Stimulated activated CD8-positive, alpha-beta memory T cell treated with anti-CD3 and anti-CD28 coated beads, Interleukin-7, amount 100 ng/mL, for 4 hours (primary cell): Measurements from ENCODE around the gene COL2A1.

ENCODE experiments used
- DNase-seq, 2 donors: peaks; one replicate each; pipeline ENCODE4 v3.0.0-alpha.2; 2020; ENCODE audit warnings: low read depth in 2 of 2

COL2A1 gene

DNA sequence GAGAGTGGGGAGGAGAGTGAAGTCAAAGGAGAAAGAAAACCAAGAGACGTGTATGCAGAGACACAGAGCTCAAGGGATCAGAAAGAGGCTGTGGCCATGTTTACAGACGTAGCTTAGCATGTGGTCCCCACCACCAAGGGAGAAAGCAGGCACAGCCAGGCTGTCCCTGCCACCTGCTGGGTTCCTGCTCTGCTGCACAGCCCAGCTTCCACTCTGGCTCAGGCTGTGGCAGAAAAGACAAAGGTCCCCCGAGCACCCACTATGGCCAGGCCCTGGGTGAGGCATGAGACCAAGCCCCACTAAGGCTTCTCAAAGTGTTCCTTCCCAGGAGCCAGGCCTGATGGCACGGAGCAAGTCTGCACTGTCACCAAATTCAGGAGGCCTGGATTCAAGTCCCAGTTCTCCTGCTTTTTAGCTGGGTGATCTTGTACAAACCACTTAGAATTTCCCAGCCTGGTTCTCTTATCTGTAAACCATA lies 25.9 kb upstream of the COL2A1 start:
- DNase-seq = no peak

DNA sequence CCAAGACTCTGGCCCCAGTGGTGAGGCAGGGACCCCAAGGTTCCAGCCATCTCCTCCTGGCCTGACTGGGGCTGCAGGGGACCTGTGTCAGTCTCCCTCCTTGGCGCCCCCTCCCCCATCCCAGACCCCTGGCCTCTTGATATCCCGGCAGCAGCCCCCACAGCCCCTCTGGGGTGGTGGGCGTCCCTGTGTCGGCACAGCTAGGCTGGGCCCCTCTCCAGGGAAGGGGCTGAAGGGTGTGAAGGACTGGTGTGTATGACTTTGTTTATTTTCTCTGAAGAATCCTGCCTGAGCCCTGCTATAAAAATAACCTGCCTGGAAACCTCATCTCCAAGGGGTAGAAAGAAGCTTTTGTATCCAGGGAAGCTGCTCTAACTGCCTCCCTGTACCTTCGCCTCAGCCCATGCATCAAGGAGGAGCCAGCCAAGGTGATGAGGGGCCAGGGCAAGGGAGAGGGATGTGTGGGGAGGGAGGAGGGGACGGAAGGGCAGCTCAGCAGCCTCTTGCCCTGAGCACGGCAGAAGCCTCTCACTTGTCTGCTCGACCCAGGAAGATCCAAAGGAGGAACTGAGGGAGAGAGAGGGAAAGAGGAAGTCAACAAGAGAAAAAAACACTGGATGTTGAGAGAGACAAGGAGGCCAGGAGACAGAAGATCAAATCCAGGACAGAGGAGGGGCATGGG lies 25.4 kb upstream of the COL2A1 start:
- no peak for DNase-seq

DNA sequence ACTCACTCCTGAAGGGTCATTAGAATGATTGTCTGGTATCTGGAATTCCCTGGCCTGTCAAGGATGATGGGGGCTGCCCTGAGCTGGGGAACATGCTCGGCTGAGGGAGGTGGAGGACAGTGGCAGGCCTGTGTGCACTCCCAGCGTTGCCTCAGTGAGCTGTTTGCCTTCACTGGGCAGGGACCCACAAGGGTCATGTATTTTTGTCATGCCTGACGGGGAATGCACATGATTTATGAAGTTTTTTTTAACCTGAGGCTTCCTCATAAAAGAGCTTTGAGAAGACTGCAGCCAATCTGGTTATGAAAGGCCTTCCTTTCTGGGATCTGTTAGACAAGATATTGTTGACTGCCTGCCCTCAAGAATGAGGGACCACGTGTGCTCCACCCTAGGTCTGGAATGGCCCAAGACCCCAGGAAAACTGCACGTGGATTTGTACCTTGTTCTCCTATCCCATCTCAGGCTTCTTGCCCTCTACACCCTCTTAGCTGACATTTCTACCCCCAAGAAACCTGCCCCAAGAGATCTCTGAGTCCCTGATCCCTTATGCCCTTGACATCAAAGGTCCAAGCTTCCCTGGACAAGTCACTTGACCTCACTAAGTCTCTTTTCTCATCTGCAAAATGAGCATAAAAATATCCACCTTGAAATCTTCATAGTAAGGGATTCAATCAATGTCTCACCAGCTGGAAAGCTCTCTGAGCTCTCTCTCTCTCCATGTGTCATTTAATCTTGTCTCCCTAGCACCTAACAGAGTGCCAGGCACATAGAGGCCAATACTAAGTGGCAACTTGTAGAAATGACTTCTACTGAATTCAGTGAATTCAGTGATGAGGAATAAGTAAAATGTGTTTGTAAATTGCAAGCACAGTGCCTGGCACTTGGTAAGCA lies 24.5 kb upstream of the COL2A1 start:
- no peak for DNase-seq

DNA sequence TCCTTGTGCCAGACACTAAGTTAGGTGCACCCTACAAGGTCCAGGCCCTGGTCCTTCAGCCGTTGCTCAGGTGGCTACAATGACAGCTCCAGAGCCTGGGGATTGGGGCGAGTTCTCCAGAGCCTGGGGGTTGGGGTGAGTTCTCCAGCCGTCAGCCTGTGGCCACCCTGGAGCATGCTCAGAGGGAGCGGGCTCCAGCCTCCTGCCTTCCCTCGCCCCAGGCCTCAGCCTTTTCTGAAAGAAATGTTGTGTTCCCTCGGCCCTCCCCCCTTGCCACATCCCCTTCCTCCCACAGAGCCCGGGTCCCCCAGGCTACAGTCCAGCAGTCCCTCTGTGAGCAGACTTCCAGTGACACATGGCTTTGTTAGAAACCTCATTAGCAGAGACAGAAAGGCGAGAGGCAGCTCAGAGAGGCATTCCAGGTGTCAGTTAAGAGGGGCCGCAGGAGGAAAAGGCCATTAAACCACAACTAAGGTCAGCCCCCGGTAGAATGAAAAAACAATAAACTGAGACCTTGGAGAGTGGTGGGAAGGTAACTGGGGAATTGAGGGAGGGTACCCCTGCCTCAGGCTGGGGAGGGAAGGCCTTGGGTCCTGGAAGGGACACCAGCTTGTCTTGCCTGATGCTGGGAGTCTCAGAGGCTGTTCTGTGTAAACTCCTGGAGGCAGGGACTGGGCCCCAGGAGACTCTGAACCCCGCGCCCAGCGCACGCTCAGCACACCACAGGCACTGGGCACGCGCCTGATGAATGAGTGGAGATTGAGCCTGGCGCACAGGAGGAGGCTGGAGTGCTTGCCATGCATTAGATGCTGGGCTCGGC lies 23.1 kb upstream of the COL2A1 start:
- DNase-seq = no peak

DNA sequence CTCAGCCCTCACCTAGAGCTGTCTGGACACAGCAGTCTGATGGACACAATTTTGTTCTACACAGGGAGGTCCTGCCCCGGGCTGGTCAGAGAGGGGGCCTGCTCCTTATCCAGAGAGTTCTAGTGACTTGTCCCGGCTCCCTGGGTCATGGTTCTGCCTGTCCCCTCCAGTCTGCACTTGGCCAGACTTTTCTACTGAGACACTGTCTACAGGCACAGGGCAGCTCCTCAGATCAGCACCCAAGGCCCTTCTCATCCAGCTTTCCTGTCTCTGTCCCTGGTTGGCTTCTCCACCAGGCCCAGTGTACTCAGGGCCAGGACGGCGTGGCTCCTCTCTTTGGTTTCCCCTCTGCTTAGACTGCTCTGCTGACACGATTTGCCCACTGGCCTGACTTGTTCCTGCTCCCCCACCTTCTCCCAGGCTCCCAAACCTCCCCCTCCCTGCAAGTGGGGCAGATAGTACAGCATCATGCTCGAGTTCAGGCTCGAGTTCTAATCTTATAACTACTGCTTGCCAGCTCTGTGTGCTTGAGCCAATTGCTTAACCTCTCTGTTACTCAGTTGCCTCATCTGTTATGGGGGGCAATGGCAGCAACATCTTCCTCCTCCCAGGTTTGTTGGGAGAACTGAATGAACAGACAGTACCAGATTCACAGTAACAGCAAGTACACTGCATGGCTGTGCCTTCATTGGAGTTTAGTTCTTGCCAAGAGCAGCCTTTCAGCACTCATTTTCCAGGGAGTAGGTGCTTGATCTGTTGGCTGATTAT lies 22.0 kb upstream of the COL2A1 start:
- DNase-seq = no peak

DNA sequence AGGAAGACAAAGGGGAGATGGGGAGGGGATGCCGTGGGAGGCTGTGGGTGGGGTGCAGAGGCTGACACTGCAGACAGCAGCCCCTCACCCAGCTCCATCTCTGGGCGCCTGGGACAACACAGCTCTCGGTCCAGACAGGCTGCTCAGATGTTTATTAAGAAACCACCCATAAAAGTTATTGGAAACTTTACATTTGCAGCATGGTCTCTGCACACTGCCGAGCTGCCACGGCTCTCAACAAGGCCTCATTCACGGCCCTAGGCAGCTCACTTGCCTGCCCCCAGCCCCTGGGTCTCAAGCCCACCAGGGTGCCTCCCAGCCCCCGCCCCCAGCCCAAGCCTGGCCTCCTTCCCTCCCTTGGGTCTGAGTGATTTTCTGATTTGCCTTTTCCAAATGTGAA lies 21.0 kb upstream of the COL2A1 start:
- no peak for DNase-seq

DNA sequence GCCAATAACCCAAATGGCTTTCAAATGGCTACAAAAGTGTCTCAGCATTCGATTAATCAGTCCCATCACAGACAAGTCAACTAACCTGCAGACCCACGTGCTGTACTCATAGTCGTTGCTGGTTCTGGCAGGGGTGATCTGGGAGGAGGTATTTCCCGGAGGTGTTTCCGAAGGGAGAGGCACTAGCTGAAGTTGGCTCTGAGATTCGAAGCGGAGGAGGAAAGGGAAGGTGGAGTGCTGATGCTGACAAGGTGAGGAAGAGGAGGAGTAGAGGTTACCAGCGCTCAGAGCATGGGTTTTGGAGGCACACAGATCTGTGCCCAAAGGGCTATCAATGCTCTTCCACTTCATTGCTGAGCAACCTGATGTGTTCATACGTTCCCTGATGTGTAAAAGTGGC lies 20.5 kb upstream of the COL2A1 start:
- DNase-seq = no peak

DNA sequence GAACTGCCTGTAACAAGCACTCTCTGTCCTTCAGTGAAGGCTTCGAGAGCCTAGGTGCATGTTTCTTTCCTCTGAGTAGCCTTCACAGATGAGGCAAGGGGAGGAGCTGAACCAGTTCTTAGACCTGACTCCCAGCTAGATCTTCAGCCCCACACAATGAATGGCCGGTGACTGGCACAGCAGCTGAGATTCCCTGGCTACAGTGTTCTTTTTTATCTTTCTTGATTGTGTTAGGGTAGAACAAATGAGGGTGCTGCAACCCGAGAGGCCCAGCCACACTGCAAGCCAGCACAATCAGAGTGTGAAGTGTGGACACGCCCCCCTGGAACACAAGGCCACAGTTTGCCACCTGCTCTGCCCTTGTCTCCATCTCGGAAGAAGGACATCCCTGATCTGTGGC lies 19.1 kb upstream of the COL2A1 start:
- DNase-seq = no peak

DNA sequence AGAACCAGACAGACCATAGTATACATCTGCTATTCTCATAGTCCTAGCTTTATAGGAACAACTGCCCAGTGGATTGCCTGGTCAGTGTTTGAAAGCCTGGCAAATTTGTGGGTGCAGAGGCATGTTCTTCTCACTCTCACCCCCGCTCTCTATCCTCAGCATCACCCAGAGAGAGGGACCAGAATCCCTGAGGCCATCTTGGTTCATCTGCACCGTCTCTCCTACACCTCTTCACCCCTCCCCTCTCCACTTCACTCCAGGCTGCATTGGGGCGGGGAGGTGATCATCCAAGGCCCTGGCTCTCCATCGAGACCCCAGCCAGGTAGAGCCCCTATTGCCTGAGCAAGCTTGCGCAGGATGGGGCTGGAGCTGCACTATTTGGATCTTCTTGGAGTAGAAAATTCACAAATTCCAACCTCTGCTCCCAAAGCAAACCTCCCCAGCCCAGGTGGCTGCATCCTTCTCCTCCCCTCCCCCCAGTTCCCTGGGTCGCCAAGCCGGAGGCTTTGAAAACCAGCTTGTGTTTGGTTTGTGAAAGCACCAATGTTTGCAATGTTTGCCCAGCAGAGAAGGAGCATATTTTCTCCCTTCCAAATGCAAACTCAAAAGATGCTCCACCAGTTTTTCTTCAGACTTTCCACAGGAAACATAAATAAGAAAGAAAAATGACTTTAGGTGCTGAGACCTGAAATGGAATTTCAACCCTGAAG lies 18.6 kb upstream of the COL2A1 start:
- DNase-seq = no peak

DNA sequence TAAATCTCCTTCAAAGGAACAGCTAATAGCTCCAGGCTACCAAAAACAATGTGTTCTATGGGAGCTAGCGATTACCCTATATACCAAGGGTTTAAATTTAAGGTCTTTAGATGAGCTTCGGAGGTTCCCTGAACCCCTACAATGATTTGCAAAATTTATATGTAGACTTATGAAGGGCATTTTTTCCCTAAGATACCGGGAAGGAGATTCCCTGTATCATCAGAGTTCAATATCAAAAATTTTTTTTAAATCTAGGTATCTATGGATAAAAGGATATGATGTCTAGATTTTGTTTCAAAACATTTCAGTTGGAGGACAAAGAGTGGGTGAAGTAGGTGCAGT lies 17.9 kb upstream of the COL2A1 start:
- DNase-seq = no peak

DNA sequence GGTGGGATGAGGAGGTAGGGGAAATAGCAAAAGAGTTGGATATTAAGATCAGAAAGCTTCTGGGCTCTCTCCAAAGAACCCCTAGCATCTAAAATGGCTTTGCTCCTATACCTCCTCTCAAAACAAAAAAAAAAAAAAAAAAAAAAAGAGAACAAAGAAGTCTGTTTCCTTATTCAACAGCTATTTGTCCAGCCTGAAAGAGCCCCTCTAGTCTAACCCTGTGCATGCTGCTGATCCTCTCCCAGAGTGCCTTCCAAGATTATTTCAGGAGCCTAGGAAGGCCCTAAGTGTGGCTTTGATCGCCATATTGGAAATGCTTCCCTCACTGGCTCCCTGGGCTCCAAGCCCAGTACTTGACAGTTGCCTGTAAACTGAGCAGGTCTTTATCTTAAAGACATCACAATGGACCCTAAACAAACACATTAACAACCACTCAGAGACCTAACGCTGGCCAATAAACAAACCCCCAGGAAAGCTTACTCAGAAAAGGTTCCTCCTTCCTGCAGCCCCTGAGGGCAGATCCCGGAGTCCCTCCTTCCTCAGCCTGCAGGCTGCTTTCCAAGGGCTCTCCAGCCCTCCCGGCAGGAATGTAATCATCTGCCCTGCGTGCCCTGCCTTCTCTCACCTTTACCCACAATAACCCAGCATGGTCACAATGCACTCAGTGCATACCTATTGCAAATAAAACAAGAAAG lies 17.4 kb upstream of the COL2A1 start:
- no peak for DNase-seq

DNA sequence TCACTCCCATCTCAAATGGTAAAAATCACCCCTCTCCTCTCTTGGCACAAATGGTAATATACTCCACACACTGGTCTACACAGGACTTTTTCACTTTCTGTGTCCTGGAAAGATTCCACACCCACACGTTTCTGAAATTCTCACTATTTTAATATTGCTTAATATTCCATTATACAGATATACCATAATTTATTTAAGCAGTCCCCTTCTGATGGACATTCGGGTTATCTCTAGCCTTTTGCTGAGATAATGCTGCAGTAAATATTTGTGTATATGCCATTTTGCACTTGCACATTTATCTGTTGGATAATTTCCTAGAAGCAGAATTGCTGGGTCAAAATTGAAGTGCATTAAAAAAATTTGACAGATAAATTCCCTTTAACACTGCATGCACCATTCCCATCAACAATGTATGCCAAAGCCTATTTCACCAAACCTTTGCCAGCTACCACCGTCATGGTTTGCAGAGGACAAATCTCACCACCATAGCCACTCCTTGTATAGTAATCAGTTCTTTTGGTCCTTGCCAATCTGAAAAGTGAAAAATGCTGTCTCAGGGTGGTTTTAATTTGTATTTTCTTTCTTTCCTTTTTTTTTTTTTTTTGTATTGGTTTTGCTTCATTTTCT lies 15.5 kb upstream of the COL2A1 start:
- DNase-seq = no peak

DNA sequence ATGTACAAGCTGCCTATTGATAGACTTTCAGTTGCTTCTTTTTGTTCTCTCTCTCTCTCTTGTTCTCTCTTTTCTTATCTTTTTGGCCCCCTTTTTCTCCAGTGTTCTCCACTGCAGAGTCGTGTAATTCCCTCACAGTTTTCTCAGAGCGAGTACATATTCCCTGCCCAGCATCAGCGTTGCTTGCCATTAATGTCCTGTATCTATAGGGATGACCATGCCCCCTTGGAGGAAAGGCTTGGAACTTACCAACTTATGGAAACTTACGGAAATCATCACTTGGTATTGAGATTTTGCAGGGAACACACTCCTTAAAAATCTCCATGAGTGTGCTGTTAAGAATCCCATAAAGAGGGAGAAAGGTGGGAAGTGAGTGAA lies 14.3 kb upstream of the COL2A1 start:
- no peak for DNase-seq

DNA sequence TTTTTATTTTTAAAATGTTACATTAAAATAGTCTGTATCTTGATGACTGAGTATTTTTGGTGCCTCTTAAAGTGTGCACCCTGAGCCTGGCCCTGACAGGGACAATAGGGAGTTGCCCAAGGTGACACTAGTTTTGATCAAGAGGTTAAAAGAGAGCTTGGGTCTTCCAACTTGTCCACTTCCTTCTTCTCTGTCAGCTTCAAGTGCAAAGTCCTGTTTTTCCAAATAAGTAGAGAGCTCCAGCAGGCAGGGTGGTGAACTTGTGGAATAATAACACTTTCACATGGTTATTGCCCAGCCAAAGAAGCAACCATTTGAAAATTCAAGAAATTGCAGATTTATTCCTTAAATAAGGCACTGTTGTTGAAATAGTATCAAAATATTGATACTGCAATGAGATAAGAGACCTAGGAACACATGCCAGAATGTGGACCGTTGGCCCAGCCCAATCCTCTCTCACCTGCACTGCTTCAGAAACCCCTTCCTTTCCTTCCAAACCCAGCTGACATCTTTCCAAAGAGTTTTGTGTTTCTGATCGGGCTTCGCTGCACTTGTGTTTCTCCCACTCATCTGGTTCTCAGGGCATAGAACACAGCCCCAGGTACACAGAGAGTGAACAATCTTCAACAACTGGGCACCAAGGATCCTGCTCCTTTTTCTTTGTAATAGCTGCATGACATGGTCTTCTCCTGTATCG lies 13.8 kb upstream of the COL2A1 start:
- no peak for DNase-seq

DNA sequence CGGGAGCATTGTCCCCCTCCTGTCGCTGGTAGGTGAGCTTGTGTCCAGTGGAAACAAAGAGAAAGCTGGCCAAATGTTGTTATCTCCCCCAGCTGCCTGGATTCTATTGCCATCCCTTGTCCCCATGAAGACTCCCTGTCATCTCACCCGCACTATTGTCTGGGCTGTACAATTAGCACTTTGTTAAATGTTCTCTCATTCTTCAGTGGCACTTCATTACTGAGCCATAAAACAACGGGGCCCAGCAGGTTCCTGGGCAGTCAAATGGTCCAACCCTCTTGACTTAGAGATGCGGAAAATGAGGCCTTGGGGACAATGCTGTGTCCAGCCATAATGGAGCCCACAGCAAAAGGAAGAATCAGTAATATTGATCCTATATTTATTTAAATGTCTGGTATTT lies 13.2 kb upstream of the COL2A1 start:
- DNase-seq = no peak

DNA sequence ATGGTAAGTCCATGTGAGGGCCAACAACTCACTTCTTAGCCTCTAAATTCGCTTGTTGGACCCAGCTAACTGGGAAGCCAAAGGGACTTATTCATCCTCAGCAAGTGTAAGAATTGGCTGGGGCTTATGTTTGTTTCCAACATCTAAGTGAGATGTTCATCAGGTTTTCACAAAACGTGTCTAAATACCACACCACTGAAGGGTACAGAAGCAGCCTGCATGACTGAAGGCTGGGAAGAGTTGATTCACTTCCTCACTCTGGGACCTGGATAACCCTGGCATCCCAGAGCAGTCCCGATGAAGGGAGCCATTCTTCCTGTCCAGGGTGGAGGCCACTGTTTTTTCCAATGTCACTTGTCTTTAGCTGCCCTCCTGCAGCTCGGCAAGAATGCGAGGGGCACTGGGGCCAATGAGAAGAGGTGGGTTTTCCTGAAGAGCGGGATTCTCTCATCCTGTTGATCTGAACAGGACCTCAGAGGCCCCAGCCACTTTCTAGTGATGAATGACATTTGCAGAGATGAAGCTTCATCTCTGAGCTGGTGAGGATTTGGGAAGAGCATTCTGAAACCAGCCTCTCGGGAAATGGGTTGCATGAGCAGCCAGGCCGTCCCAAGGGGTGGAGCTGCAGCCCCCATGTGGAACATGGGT lies 12.2 kb upstream of the COL2A1 start:
- no peak for DNase-seq

DNA sequence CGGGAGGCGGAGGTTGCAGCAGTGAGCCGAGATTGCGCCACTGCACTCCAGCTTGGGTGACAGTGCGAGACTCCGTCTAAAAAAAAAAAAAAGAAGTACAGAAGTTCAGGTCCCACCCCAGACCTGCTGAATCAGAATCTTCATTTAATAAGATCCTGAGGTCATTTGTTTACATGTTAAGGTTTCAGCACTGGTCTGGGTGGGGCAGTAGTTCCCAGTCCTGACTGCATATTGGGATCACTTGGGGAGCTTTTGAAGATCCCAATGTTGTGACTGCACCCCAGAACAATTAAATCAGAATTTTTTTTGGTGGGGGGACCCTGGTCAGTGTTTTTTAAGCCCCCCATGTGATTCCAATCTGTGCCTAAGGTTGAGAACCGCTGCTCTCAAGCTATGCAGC lies 11.7 kb upstream of the COL2A1 start:
- no peak for DNase-seq

DNA sequence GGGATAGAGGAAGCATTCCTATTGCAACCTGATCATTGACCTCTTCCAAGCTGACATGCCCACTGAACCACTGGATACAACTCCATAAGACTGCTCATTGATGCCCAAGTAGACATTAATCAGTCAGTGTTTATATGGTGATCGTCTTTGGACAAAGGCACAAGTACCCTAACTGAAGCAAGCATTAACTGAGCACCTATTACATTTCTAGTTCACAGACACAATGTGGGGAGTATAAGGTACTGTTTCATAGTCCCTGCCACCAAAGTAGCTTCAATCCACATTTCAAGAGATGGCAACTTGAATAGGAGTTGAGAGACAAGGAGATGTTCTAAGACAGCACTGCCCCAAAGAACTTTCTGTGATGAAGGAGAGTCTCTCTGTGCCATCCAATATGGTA lies 10.9 kb upstream of the COL2A1 start:
- DNase-seq = no peak

DNA sequence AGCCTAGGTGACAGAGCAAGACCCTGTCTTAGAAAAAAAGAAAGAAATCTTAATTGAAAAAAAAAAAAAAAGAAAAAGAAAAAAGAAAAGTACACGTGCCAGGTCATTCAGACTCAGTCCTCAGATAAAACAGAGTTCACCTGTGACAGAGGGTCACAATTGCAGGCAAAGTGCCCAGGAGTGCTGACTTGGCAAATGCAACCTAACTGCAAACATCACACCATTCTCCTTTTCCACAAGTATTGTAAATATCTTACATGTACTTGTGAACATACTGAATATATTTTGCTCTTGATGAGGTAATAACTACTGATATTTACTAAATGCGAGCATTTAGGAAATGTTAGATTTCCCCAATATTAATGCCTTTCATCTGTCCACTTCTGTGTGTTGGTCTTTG lies 9.0 kb upstream of the COL2A1 start:
- no peak for DNase-seq
